ENCODE results near the gene ADARB2.

ADARB2 gene

GRCh38 chr10:1489801-1490200 is 247.5 kb downstream of the ADARB2 start:
- Histone ChIP-seq H3K27ac (ENCODE audit: low read depth, low read length) (peak overlapping the region; percentile 98), H3F3A (ENCODE audit: control insufficient read depth, insufficient read depth) (peaks cover 34% of the 10 kb centered on the region), H3K4me1 (ENCODE audit: control insufficient read depth, low read length) (peaks cover 84% of the 10 kb centered on the region), H3K27me3 (ENCODE audit: control insufficient read depth, low read length) (no peaks in the 10 kb centered on the region), H3K4me3 (ENCODE audit: low read length) (peak overlapping the region; percentile 64), H3K79me2 (ENCODE audit: control insufficient read depth, low read length) (no peaks in the 10 kb centered on the region), H3K9me2 (replicated peaks; ENCODE audit: control insufficient read depth, low read length) (no peaks in the 10 kb centered on the region), H4K20me1 (ENCODE audit: control insufficient read depth, insufficient read depth, low read depth, low read length) (no peaks in the 10 kb centered on the region), H3K9me3 (ENCODE audit: control insufficient read depth, insufficient read depth, low read length) (no peaks in the 10 kb centered on the region), H3K36me3 (ENCODE audit: control insufficient read depth, low read length) (no peaks in the 10 kb centered on the region), H3K4me2 (ENCODE audit: low read length) (peak overlapping the region; percentile 84)
- no peak for TF ChIP-seq CTCF (IDR thresholded peaks at IDR 0.05; ENCODE audit: low read depth, low read length, poor library complexity, severe bottlenecking)
- no peak for TF ChIP-seq EZH2phosphoT487 (IDR thresholded peaks at IDR 0.05; ENCODE audit: borderline replicate concordance, low read length)

- Histone ChIP-seq H3K4me1 (ENCODE audit: control insufficient read depth, low read length) (peaks cover 81% of the 10 kb centered on the region), H3K9me2 (replicated peaks; ENCODE audit: control insufficient read depth, low read length) (no peaks in the 10 kb centered on the region), H3K9me3 (ENCODE audit: control insufficient read depth, insufficient read depth, low read length) (no peaks in the 10 kb centered on the region), H3K4me2 (ENCODE audit: low read length) (peak overlapping the region; percentile 89), H3K27me3 (ENCODE audit: control insufficient read depth, low read length) (no peaks in the 10 kb centered on the region), H3K27ac (ENCODE audit: low read depth, low read length) (peak overlapping the region; percentile 98), H4K20me1 (ENCODE audit: control insufficient read depth, insufficient read depth, low read depth, low read length) (no peaks in the 10 kb centered on the region), H3F3A (ENCODE audit: control insufficient read depth, insufficient read depth) (peaks cover 35% of the 10 kb centered on the region), H3K4me3 (ENCODE audit: low read length) (peak overlapping the region; percentile 66), H3K36me3 (ENCODE audit: control insufficient read depth, low read length) (no peaks in the 10 kb centered on the region), H3K79me2 (ENCODE audit: control insufficient read depth, low read length) (no peaks in the 10 kb centered on the region)
- no peak for TF ChIP-seq EZH2phosphoT487 (IDR thresholded peaks at IDR 0.05; ENCODE audit: borderline replicate concordance, low read length)
- TF ChIP-seq CTCF (IDR thresholded peaks at IDR 0.05; ENCODE audit: low read depth, low read length, poor library complexity, severe bottlenecking), result peak; percentile 41
Observed at GRCh38 chr10:1488970-1489548, 248.3 kb downstream of the ADARB2 start.

- Histone ChIP-seq H3K27ac (ENCODE audit: low read depth, low read length) (peak overlapping the region; percentile 98), H3K4me1 (ENCODE audit: control insufficient read depth, low read length) (peaks cover 84% of the 10 kb centered on the region), H3K36me3 (ENCODE audit: control insufficient read depth, low read length) (no peaks in the 10 kb centered on the region), H3K4me3 (ENCODE audit: low read length) (peak overlapping the region; percentile 66), H3K27me3 (ENCODE audit: control insufficient read depth, low read length) (no peaks in the 10 kb centered on the region), H4K20me1 (ENCODE audit: control insufficient read depth, insufficient read depth, low read depth, low read length) (no peaks in the 10 kb centered on the region), H3K79me2 (ENCODE audit: control insufficient read depth, low read length) (no peaks in the 10 kb centered on the region), H3K9me2 (replicated peaks; ENCODE audit: control insufficient read depth, low read length) (no peaks in the 10 kb centered on the region), H3K9me3 (ENCODE audit: control insufficient read depth, insufficient read depth, low read length) (no peaks in the 10 kb centered on the region), H3K4me2 (ENCODE audit: low read length) (peak overlapping the region; percentile 89), H3F3A (ENCODE audit: control insufficient read depth, insufficient read depth) (peaks cover 36% of the 10 kb centered on the region)
- TF ChIP-seq CTCF (IDR thresholded peaks at IDR 0.05; ENCODE audit: low read depth, low read length, poor library complexity, severe bottlenecking), result no peak
- no peak for TF ChIP-seq EZH2phosphoT487 (IDR thresholded peaks at IDR 0.05; ENCODE audit: borderline replicate concordance, low read length)
Observed at GRCh38 chr10:1486841-1487687, 250.3 kb downstream of the ADARB2 start.

Data from DOHH2 (cell line).